Natural killer cell (primary cell): Measurements from ENCODE around the gene STK24. TPM values are rescaled to one million over a fixed set of nuclear protein-coding genes. Genes with fewer than 3 reads are reported as not detected.
"Not testable (repeated sequence)": the region's sequence is repeated elsewhere in the genome, so short reads cannot be mapped to it uniquely, and the experiment has no call there.

Experiments
- ATAC-seq, 3 donors: fragments of 150-1000 bp in 2 of 3; fragments of 200-7000 bp in 1 of 3; cut with Tn5 transposase; 1 replicate in 1 of 3; 2 replicates in 2 of 3; pipeline ENCODE4 v1.10.0; 2021; ENCODE audit warnings: mild to moderate bottlenecking in 2 of 3, moderate library complexity in 2 of 3
- DNase-seq, 2 donors: peaks; one replicate each; pipeline versions ENCODE4 v3.0.0 to v3.0.0-alpha.2; 2013 to 2021; ENCODE audit warnings: mixed read lengths in 1 of 2
- H3K27ac ChIP-seq: one replicate; pipeline ENCODE4 v1.5.1; 2013; ENCODE audit warnings: mild to moderate bottlenecking, low read length
- H3K27me3 ChIP-seq: one replicate; pipeline ENCODE4 v1.6.1; 2013; ENCODE audit warnings: low read length; ENCODE audit not compliant: control insufficient read depth, insufficient read depth
- H3K36me3 ChIP-seq: one replicate; pipeline ENCODE4 v1.6.1; 2013; ENCODE audit warnings: low read length; ENCODE audit not compliant: control insufficient read depth, insufficient read depth
- H3K4me1 ChIP-seq: one replicate; pipeline ENCODE4 v1.6.1; 2013; ENCODE audit warnings: low read length; ENCODE audit not compliant: control insufficient read depth, insufficient read depth
- H3K4me3 ChIP-seq: one replicate; pipeline ENCODE4 v1.5.1; 2013; ENCODE audit warnings: low read length
- H3K9me3 ChIP-seq: one replicate; pipeline ENCODE4 v1.6.1; 2013; ENCODE audit warnings: low read length; ENCODE audit not compliant: control insufficient read depth, insufficient read depth
- H3K27ac Mint-ChIP-seq, 2 donors: one replicate each; pipeline ENCODE4 v1.8.0; 2022; ENCODE audit warnings: mild to moderate bottlenecking in 2 of 2, mixed read lengths in 2 of 2, moderate library complexity in 1 of 2
- H3K27me3 Mint-ChIP-seq, 2 donors: one replicate each; pipeline ENCODE4 v1.8.0; 2022; ENCODE audit warnings: low read depth in 2 of 2, mixed read lengths in 2 of 2
- H3K36me3 Mint-ChIP-seq: one replicate; pipeline ENCODE4 v1.8.0; 2022; ENCODE audit warnings: mixed read lengths
- H3K4me1 Mint-ChIP-seq, 2 donors: one replicate each; pipeline ENCODE4 v1.8.0; 2022; ENCODE audit warnings: mixed read lengths in 2 of 2
- H3K4me3 Mint-ChIP-seq: one replicate; pipeline ENCODE4 v1.8.0; 2022; ENCODE audit warnings: mild to moderate bottlenecking, moderate library complexity, mixed read lengths
- H3K9me3 Mint-ChIP-seq, 2 donors: one replicate each; pipeline ENCODE4 v1.8.0; 2022; ENCODE audit warnings: mixed read lengths in 2 of 2
- CTCF ChIP-seq: fragments of 200-600 bp; IDR thresholded peaks from one replicate; pipeline ENCODE4 v1.8.0; 2022; ENCODE audit warnings: antibody characterized with exemption
- WGBS: methylation state at CpG from one replicate; pipeline ENCODE4 v1.1.7; 2013; ENCODE audit warnings: missing lambda C conversion rate; ENCODE audit not compliant: insufficient coverage; 5-methylcytosine and 5-hydroxymethylcytosine counted together
- intact Hi-C: fragments of 100-400 bp; cut with micrococcal nuclease; formaldehyde crosslinking; loops from one replicate; pipeline ENCODE4 v1.14.2; 2022
- total RNA-seq, 4 donors: library from RNA; stranded (reverse); fragments of 120-200 nt in 1 of 4; gene quantifications; one replicate each; pipeline versions ENCODE4 v1.2.3 to v1.2.4, GENCODE V29; 2013 to 2022

The STK24 gene
- total RNA-seq, 3 donors from 2014 or later (not counting 1 experiment from before 2014, with no cell fraction given) = 64.5 to 78.4 (median 70.4) TPM

GRCh38 chr13:98571955-98572662, 4.8 kb downstream of the STK24 start:
- no peak for TF ChIP-seq CTCF
- peak in 1 of 2 donors; percentile 50 for DNase-seq
- ATAC-seq = no peak
- H3K36me3 Mint-ChIP-seq = no peaks in the 10 kb centered on the region
- WGBS = 63% methylated on average over 11 of the region's 11 CpGs
- H3K9me3 Mint-ChIP-seq = no peaks in the 10 kb centered on the region
- H3K9me3 ChIP-seq = no peaks in the 10 kb centered on the region
- H3K27me3 ChIP-seq = no peaks in the 10 kb centered on the region
- peaks cover 39% of the 10 kb centered on the region for H3K4me1 ChIP-seq
- H3K27ac ChIP-seq = peak overlapping the region; percentile 68
- peaks cover 78 to 83% of the 10 kb centered on the region in 2 donors for H3K4me1 Mint-ChIP-seq
- intact Hi-C loops = no loop called here
- no peak overlapping the region for H3K4me3 ChIP-seq
- H3K27ac Mint-ChIP-seq = peak overlapping the region; percentile 70 to 86
- no peaks in the 10 kb centered on the region for H3K36me3 ChIP-seq
- H3K4me3 Mint-ChIP-seq = peak overlapping the region; percentile 87
- no peaks in the 10 kb centered on the region for H3K27me3 Mint-ChIP-seq

- peaks cover 47% of the 10 kb centered on the region for H3K4me1 ChIP-seq
- 32% methylated on average over 10 of the region's 10 CpGs for WGBS
- H3K27me3 ChIP-seq = no peaks in the 10 kb centered on the region
- Mint-ChIP-seq H3K4me3 (peak overlapping the region; percentile 87), H3K27ac (peak overlapping the region; percentile 70 to 86), H3K4me1 (peaks cover 89 to 93% of the 10 kb centered on the region in 2 donors), H3K27me3 (no peaks in the 10 kb centered on the region), H3K36me3 (no peaks in the 10 kb centered on the region), H3K9me3 (no peaks in the 10 kb centered on the region)
- H3K4me3 ChIP-seq = peak overlapping the region; percentile 35
- no peaks in the 10 kb centered on the region for H3K36me3 ChIP-seq
- peak; percentile 63 to 77 (median 74) for ATAC-seq
- intact Hi-C loops = no loop called here
- H3K9me3 ChIP-seq = no peaks in the 10 kb centered on the region
- no peak for TF ChIP-seq CTCF
- peak in 1 of 2 donors; percentile 73 for DNase-seq
- H3K27ac ChIP-seq = peak overlapping the region; percentile 68
Observed at GRCh38 chr13:98570929-98571372, 6.0 kb downstream of the STK24 start.

- H3K36me3 Mint-ChIP-seq, H3K27me3 ChIP-seq, H3K27ac ChIP-seq, H3K36me3 ChIP-seq, H3K27me3 Mint-ChIP-seq, H3K9me3 Mint-ChIP-seq, intact Hi-C loops, DNase-seq, H3K4me3 ChIP-seq, H3K9me3 ChIP-seq: not testable (repeated sequence)
- Mint-ChIP-seq H3K4me3 (peak overlapping the region; percentile 87), H3K27ac (peak overlapping the region; percentile 70 to 86), H3K4me1 (peaks cover 86 to 90% of the 10 kb centered on the region in 2 donors)
- WGBS = 97% methylated on average over 15 of the region's 17 CpGs
- peak in 1 of 3 donors; percentile 43 for ATAC-seq
- H3K4me1 ChIP-seq = peaks cover 50% of the 10 kb centered on the region
Observed at GRCh38 chr13:98569494-98570367, 7.2 kb downstream of the STK24 start.

- peak overlapping the region; percentile 21 for H3K4me3 Mint-ChIP-seq
- no peak overlapping the region for H3K27ac ChIP-seq
- ATAC-seq (no peak), DNase-seq (no peak)
- H3K4me3 ChIP-seq = no peak overlapping the region
- no peaks in the 10 kb centered on the region for H3K27me3 Mint-ChIP-seq
- intact Hi-C loops = no loop called here
- no peaks in the 10 kb centered on the region for H3K9me3 ChIP-seq
- peaks cover 86 to 89% of the 10 kb centered on the region in 2 donors for H3K4me1 Mint-ChIP-seq
- 84% methylated on average over 4 of the region's 4 CpGs for WGBS
- H3K36me3 Mint-ChIP-seq = no peaks in the 10 kb centered on the region
- H3K4me1 ChIP-seq = peaks cover 57% of the 10 kb centered on the region
- no peaks in the 10 kb centered on the region for H3K9me3 Mint-ChIP-seq
- no peak overlapping the region for H3K27ac Mint-ChIP-seq
- H3K36me3 ChIP-seq = no peaks in the 10 kb centered on the region
- no peaks in the 10 kb centered on the region for H3K27me3 ChIP-seq
- TF ChIP-seq CTCF = no peak
Observed at GRCh38 chr13:98568918-98569317, 8.0 kb downstream of the STK24 start.
